ENCODE data around the gene CCR7. TPM values are rescaled to one million over a fixed set of nuclear protein-coding genes. Genes with fewer than 3 reads are reported as not detected.

The CCR7 gene
- total and polyA plus RNA-seq, 2 of the 13 experiments (the other 11 are each of a cell fraction or from before 2014, with no cell fraction given): 0.04 to 0.53 TPM

GRCh38 chr17:40548982-40549685, 16.1 kb downstream of the CCR7 start (continued):
- TF ChIP-seq, protein P1, sequence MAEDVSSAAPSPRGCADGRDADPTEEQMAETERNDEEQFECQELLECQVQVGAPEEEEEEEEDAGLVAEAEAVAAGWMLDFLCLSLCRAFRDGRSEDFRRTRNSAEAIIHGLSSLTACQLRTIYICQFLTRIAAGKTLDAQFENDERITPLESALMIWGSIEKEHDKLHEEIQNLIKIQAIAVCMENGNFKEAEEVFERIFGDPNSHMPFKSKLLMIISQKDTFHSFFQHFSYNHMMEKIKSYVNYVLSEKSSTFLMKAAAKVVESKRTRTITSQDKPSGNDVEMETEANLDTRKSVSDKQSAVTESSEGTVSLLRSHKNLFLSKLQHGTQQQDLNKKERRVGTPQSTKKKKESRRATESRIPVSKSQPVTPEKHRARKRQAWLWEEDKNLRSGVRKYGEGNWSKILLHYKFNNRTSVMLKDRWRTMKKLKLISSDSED (CRISPR knock-in tag; IDR thresholded peaks at IDR 0.05): no peak
- TF ChIP-seq HDAC6 (IDR thresholded peaks at IDR 0.05; ENCODE audit: low read depth, low read length) (no peak), SP4 (CRISPR knock-in tag; IDR thresholded peaks at IDR 0.05) (peak; percentile 17; the same call in 1 of the 2 replicates), PHF21A (CRISPR knock-in tag; IDR thresholded peaks at IDR 0.05) (peak; percentile 99), ZNF138 (CRISPR knock-in tag; IDR thresholded peaks at IDR 0.05; ENCODE audit: low read depth) (peak; percentile 82), PHF5A (CRISPR knock-in tag; IDR thresholded peaks at IDR 0.05; ENCODE audit: low read depth, unreplicated experiment) (peak; percentile 100), GTF3A (CRISPR knock-in tag; conservative IDR thresholded peaks at IDR 0.05) (no peak), CBX1 (IDR thresholded peaks at IDR 0.05; ENCODE audit: low read depth) (peak; percentile 81), TEAD3 (CRISPR knock-in tag; optimal IDR thresholded peaks at IDR 0.05; ENCODE audit: borderline replicate concordance) (peak; percentile 95), POLR2AphosphoS2 (IDR thresholded peaks at IDR 0.05; ENCODE audit: low read depth, low read length) (no peak), TCF12 (IDR thresholded peaks at IDR 0.05) (no peak), TCF12 (CRISPR knock-in tag; IDR thresholded peaks at IDR 0.05) (peak; percentile 97), ATF2 (CRISPR knock-in tag; IDR thresholded peaks at IDR 0.05) (peak; percentile 99), ARID5B (CRISPR knock-in tag; IDR thresholded peaks at IDR 0.05) (peak; percentile 100)
- TF ChIP-seq, protein P2, sequence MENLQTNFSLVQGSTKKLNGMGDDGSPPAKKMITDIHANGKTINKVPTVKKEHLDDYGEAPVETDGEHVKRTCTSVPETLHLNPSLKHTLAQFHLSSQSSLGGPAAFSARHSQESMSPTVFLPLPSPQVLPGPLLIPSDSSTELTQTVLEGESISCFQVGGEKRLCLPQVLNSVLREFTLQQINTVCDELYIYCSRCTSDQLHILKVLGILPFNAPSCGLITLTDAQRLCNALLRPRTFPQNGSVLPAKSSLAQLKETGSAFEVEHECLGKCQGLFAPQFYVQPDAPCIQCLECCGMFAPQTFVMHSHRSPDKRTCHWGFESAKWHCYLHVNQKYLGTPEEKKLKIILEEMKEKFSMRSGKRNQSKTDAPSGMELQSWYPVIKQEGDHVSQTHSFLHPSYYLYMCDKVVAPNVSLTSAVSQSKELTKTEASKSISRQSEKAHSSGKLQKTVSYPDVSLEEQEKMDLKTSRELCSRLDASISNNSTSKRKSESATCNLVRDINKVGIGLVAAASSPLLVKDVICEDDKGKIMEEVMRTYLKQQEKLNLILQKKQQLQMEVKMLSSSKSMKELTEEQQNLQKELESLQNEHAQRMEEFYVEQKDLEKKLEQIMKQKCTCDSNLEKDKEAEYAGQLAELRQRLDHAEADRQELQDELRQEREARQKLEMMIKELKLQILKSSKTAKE (CRISPR knock-in tag; IDR thresholded peaks at IDR 0.05; ENCODE audit: borderline replicate concordance): peak; percentile 99
- TF ChIP-seq, protein P3, sequence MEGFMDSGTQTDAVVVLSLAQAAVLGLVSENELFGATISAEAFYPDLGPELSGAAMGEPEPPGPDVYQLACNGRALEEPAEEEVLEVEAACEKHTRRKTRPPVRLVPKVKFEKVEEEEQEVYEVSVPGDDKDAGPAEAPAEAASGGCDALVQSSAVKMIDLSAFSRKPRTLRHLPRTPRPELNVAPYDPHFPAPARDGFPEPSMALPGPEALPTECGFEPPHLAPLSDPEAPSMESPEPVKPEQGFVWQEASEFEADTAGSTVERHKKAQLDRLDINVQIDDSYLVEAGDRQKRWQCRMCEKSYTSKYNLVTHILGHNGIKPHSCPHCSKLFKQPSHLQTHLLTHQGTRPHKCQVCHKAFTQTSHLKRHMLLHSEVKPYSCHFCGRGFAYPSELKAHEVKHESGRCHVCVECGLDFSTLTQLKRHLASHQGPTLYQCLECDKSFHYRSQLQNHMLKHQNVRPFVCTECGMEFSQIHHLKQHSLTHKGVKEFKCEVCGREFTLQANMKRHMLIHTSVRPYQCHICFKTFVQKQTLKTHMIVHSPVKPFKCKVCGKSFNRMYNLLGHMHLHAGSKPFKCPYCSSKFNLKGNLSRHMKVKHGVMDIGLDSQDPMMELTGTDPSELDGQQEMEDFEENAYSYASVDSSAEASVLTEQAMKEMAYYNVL (CRISPR knock-in tag; IDR thresholded peaks at IDR 0.05; ENCODE audit: borderline replicate concordance): peak; percentile 89; the same call in 1 of the 2 replicates
